Measurements from ENCODE around the gene PPP1R1B. TPM values are rescaled to one million over a fixed set of nuclear protein-coding genes. Genes with fewer than 3 reads are reported as not detected.

Gene PPP1R1B
- total and polyA plus RNA-seq, 2 experiments from 2014 or later = 3.4 to 5.4 TPM

DNA sequence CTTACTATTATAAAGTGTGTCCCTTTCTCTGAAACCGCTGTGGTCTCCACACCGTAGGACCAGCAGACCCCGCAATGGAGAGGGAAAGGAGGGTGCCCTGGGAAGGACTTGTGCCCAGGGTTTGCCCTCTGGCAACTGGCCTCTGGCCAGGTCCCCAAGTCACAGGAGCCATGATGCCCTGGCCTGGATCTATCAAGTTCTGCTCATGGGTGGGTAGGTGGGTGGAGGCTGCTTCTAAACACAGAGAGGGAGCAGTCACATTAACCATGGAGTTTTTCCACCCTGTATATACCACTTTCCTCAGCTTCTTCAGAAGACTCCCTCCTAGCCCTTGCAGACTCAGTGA is 9.7 kb upstream of the PPP1R1B start:
- no peaks in the 10 kb centered on the region; the same call in 2 of the 3 replicates for H3K9me3 Mint-ChIP-seq
- Histone ChIP-seq H3K79me2 (replicated peaks; ENCODE audit: insufficient read depth) (no peaks in the 10 kb centered on the region), H3K36me3 (ENCODE audit: insufficient read depth) (no peaks in the 10 kb centered on the region), H3K4me3 (peak overlapping the region; percentile 92), H2AFZ (0 out of 2 replicates have a peak overlapping the region, but pooled peaks have one; percentile 56), H3K4me1 (ENCODE audit: insufficient read depth) (peaks cover 9% of the 10 kb centered on the region; the same call in 1 of the 2 replicates), H3K27ac (ENCODE audit: low read depth) (no peak overlapping the region), H3K27me3 (ENCODE audit: insufficient read depth) (peaks cover 88% of the 10 kb centered on the region), H3K4me2 (peak overlapping the region; percentile 100), H4K20me1 (replicated peaks; ENCODE audit: insufficient read depth) (no peaks in the 10 kb centered on the region; the same call in 1 of the 2 replicates), H3K9me2 (ENCODE audit: insufficient read depth) (no peaks in the 10 kb centered on the region), H3F3A (replicated peaks; ENCODE audit: low read depth) (0 out of 2 replicates have a peak, but pooled peaks cover 6% of the 10 kb centered on the region)
- no peak overlapping the region for H3K27ac Mint-ChIP-seq
- ATAC-seq (no peak), DNase-seq (ENCODE audit: low spot score) (no peak)
- H3K36me3 Mint-ChIP-seq (ENCODE audit: low read depth) = no peaks in the 10 kb centered on the region; the same call in 2 of the 3 replicates
- peaks cover 11% of the 10 kb centered on the region for H3K4me1 Mint-ChIP-seq
- H3K4me3 Mint-ChIP-seq = peak overlapping the region; percentile 59
- TF ChIP-seq, protein P1, sequence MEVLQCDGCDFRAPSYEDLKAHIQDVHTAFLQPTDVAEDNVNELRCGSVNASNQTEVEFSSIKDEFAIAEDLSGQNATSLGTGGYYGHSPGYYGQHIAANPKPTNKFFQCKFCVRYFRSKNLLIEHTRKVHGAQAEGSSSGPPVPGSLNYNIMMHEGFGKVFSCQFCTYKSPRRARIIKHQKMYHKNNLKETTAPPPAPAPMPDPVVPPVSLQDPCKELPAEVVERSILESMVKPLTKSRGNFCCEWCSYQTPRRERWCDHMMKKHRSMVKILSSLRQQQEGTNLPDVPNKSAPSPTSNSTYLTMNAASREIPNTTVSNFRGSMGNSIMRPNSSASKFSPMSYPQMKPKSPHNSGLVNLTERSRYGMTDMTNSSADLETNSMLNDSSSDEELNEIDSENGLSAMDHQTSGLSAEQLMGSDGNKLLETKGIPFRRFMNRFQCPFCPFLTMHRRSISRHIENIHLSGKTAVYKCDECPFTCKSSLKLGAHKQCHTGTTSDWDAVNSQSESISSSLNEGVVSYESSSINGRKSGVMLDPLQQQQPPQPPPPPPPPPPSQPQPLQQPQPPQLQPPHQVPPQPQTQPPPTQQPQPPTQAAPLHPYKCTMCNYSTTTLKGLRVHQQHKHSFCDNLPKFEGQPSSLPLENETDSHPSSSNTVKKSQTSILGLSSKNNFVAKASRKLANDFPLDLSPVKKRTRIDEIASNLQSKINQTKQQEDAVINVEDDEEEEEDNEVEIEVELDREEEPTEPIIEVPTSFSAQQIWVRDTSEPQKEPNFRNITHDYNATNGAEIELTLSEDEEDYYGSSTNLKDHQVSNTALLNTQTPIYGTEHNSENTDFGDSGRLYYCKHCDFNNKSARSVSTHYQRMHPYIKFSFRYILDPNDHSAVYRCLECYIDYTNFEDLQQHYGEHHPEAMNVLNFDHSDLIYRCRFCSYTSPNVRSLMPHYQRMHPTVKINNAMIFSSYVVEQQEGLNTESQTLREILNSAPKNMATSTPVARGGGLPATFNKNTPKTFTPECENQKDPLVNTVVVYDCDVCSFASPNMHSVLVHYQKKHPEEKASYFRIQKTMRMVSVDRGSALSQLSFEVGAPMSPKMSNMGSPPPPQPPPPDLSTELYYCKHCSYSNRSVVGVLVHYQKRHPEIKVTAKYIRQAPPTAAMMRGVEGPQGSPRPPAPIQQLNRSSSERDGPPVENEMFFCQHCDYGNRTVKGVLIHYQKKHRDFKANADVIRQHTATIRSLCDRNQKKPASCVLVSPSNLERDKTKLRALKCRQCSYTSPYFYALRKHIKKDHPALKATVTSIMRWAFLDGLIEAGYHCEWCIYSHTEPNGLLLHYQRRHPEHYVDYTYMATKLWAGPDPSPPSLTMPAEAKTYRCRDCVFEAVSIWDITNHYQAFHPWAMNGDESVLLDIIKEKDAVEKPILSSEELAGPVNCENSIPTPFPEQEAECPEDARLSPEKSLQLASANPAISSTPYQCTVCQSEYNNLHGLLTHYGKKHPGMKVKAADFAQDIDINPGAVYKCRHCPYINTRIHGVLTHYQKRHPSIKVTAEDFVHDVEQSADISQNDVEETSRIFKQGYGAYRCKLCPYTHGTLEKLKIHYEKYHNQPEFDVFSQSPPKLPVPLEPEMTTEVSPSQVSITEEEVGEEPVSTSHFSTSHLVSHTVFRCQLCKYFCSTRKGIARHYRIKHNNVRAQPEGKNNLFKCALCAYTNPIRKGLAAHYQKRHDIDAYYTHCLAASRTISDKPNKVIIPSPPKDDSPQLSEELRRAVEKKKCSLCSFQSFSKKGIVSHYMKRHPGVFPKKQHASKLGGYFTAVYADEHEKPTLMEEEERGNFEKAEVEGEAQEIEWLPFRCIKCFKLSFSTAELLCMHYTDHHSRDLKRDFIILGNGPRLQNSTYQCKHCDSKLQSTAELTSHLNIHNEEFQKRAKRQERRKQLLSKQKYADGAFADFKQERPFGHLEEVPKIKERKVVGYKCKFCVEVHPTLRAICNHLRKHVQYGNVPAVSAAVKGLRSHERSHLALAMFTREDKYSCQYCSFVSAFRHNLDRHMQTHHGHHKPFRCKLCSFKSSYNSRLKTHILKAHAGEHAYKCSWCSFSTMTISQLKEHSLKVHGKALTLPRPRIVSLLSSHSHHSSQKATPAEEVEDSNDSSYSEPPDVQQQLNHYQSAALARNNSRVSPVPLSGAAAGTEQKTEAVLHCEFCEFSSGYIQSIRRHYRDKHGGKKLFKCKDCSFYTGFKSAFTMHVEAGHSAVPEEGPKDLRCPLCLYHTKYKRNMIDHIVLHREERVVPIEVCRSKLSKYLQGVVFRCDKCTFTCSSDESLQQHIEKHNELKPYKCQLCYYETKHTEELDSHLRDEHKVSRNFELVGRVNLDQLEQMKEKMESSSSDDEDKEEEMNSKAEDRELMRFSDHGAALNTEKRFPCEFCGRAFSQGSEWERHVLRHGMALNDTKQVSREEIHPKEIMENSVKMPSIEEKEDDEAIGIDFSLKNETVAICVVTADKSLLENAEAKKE (CRISPR knock-in tag; IDR thresholded peaks at IDR 0.05) = no peak
- TF ChIP-seq JUNB (IDR thresholded peaks at IDR 0.05; ENCODE audit: unreplicated experiment) = no peak
- TF ChIP-seq STAT1 (IDR thresholded peaks at IDR 0.05; ENCODE audit: unreplicated experiment) = no peak
- TF ChIP-seq, protein P2, sequence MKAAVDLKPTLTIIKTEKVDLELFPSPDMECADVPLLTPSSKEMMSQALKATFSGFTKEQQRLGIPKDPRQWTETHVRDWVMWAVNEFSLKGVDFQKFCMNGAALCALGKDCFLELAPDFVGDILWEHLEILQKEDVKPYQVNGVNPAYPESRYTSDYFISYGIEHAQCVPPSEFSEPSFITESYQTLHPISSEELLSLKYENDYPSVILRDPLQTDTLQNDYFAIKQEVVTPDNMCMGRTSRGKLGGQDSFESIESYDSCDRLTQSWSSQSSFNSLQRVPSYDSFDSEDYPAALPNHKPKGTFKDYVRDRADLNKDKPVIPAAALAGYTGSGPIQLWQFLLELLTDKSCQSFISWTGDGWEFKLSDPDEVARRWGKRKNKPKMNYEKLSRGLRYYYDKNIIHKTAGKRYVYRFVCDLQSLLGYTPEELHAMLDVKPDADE (IDR thresholded peaks at IDR 0.05) = no peak
- TF ChIP-seq, protein P3, sequence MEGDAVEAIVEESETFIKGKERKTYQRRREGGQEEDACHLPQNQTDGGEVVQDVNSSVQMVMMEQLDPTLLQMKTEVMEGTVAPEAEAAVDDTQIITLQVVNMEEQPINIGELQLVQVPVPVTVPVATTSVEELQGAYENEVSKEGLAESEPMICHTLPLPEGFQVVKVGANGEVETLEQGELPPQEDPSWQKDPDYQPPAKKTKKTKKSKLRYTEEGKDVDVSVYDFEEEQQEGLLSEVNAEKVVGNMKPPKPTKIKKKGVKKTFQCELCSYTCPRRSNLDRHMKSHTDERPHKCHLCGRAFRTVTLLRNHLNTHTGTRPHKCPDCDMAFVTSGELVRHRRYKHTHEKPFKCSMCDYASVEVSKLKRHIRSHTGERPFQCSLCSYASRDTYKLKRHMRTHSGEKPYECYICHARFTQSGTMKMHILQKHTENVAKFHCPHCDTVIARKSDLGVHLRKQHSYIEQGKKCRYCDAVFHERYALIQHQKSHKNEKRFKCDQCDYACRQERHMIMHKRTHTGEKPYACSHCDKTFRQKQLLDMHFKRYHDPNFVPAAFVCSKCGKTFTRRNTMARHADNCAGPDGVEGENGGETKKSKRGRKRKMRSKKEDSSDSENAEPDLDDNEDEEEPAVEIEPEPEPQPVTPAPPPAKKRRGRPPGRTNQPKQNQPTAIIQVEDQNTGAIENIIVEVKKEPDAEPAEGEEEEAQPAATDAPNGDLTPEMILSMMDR (conservative IDR thresholded peaks at IDR 0.05; ENCODE audit: low read depth in 2 of 2) = no peak
- TF ChIP-seq, protein P4, sequence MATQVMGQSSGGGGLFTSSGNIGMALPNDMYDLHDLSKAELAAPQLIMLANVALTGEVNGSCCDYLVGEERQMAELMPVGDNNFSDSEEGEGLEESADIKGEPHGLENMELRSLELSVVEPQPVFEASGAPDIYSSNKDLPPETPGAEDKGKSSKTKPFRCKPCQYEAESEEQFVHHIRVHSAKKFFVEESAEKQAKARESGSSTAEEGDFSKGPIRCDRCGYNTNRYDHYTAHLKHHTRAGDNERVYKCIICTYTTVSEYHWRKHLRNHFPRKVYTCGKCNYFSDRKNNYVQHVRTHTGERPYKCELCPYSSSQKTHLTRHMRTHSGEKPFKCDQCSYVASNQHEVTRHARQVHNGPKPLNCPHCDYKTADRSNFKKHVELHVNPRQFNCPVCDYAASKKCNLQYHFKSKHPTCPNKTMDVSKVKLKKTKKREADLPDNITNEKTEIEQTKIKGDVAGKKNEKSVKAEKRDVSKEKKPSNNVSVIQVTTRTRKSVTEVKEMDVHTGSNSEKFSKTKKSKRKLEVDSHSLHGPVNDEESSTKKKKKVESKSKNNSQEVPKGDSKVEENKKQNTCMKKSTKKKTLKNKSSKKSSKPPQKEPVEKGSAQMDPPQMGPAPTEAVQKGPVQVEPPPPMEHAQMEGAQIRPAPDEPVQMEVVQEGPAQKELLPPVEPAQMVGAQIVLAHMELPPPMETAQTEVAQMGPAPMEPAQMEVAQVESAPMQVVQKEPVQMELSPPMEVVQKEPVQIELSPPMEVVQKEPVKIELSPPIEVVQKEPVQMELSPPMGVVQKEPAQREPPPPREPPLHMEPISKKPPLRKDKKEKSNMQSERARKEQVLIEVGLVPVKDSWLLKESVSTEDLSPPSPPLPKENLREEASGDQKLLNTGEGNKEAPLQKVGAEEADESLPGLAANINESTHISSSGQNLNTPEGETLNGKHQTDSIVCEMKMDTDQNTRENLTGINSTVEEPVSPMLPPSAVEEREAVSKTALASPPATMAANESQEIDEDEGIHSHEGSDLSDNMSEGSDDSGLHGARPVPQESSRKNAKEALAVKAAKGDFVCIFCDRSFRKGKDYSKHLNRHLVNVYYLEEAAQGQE (IDR thresholded peaks at IDR 0.05; ENCODE audit: unreplicated experiment) = no peak
- no peak for TF ChIP-seq EZH2phosphoT487 (IDR thresholded peaks at IDR 0.05; ENCODE audit: unreplicated experiment)
- TF ChIP-seq EZH2 (IDR thresholded peaks at IDR 0.05; ENCODE audit: low read depth, unreplicated experiment) = no peak
- no peak for TF ChIP-seq ZNF331 (CRISPR knock-in tag; IDR thresholded peaks at IDR 0.05; ENCODE audit: low read depth)
- no peak for TF ChIP-seq CREB1 (CRISPR knock-in tag; IDR thresholded peaks at IDR 0.05; ENCODE audit: low read depth)
- TF ChIP-seq NANOG (IDR thresholded peaks at IDR 0.05; ENCODE audit: borderline replicate concordance) = no peak
- no peak for TF ChIP-seq ZNF114 (CRISPR knock-in tag; IDR thresholded peaks at IDR 0.05)
- TF ChIP-seq POLR2AphosphoS5 (IDR thresholded peaks at IDR 0.05; ENCODE audit: low read depth) = no peak
- H3K27me3 Mint-ChIP-seq (ENCODE audit: insufficient read depth, low read depth, poor library complexity) = peaks cover 70% of the 10 kb centered on the region

Measured in GM23338 (cell line).